Measurements from ENCODE around the gene FBXW5. TPM values are rescaled to one million over a fixed set of nuclear protein-coding genes. Genes with fewer than 3 reads are reported as not detected.

Gene FBXW5
- total RNA-seq, 1 experiment from 2014 or later: 62.2 TPM

- no peak overlapping the region for H2BK15ac ChIP-seq (ENCODE audit: low read depth, low read length)
- no peak overlapping the region for H3K9ac ChIP-seq (ENCODE audit: extremely low read depth, insufficient read length, low read length)
- H3K14ac ChIP-seq (ENCODE audit: insufficient read depth, low read length): no peak overlapping the region
- DNase-seq: no peak
- no peak overlapping the region for H2AFZ ChIP-seq (ENCODE audit: low read length)
- H3K18ac ChIP-seq (ENCODE audit: insufficient read length, low read depth, low read length): no peak overlapping the region
- WGBS (ENCODE audit: extremely low coverage, insufficient read length, low lambda C conversion rate): no CpG with 5 or more reads among the region's 3 CpGs
- no peak overlapping the region for H3T11ph ChIP-seq (ENCODE audit: low read length)
- no peaks in the 10 kb centered on the region for H3K27me3 ChIP-seq (ENCODE audit: insufficient read depth, low read length)
- H2BK20ac ChIP-seq (ENCODE audit: low read depth, low read length, poor library complexity, severe bottlenecking): no peak overlapping the region
- Mint-ChIP-seq H3K4me1 (peaks cover 8 to 16% of the 10 kb centered on the region in 2 experiments), H3K4me3 (no peak overlapping the region), H3K9me3 (no peaks in the 10 kb centered on the region), H3K27ac (peak overlapping the region in 1 of 3 experiments; percentile 16; a peak in 1 of 7 replicates), H3K36me3 (ENCODE audit: insufficient read depth in 1 of 3, low read depth in 3 of 3) (peaks cover 21 to 68% (median 37%) of the 10 kb centered on the region in 3 experiments), H3K27me3 (ENCODE audit: low read depth) (no peaks in the 10 kb centered on the region)
- H4K8ac ChIP-seq (replicated peaks; ENCODE audit: insufficient read length, low read depth, low read length): no peak overlapping the region
- no peaks in the 10 kb centered on the region; the same call in 1 of the 2 replicates for H3K4me1 ChIP-seq (ENCODE audit: insufficient read depth, low read length)
- H3K56ac ChIP-seq (ENCODE audit: insufficient read length, low read depth, low read length): no peak overlapping the region
- H3K23ac ChIP-seq (ENCODE audit: insufficient read length, low read depth, low read length): no peak overlapping the region
- H4K91ac ChIP-seq (ENCODE audit: insufficient read length, low read depth, low read length): no peak overlapping the region
- no peaks in the 10 kb centered on the region for H3K79me2 ChIP-seq (ENCODE audit: insufficient read depth, low read length)
- no peaks in the 10 kb centered on the region for H3K79me1 ChIP-seq (ENCODE audit: insufficient read depth, low read depth, low read length, poor library complexity, severe bottlenecking)
- no peak overlapping the region for H3K27ac ChIP-seq (ENCODE audit: insufficient read length, low read depth, low read length)
- H2BK12ac ChIP-seq (ENCODE audit: insufficient read length, low read depth, low read length): no peak overlapping the region
- H3K4me2 ChIP-seq (ENCODE audit: insufficient read depth, insufficient read length, low read length): no peak overlapping the region
- H4K5ac ChIP-seq (ENCODE audit: insufficient read length, low read depth, low read length): no peak overlapping the region
- no peak overlapping the region for H2BK120ac ChIP-seq (ENCODE audit: low read depth, low read length, poor library complexity, severe bottlenecking)
- no peak overlapping the region for H3K4ac ChIP-seq (ENCODE audit: low read depth, low read length)
- no peak overlapping the region for H2AK5ac ChIP-seq (ENCODE audit: insufficient read length, low read length)
- TF ChIP-seq, protein P1, sequence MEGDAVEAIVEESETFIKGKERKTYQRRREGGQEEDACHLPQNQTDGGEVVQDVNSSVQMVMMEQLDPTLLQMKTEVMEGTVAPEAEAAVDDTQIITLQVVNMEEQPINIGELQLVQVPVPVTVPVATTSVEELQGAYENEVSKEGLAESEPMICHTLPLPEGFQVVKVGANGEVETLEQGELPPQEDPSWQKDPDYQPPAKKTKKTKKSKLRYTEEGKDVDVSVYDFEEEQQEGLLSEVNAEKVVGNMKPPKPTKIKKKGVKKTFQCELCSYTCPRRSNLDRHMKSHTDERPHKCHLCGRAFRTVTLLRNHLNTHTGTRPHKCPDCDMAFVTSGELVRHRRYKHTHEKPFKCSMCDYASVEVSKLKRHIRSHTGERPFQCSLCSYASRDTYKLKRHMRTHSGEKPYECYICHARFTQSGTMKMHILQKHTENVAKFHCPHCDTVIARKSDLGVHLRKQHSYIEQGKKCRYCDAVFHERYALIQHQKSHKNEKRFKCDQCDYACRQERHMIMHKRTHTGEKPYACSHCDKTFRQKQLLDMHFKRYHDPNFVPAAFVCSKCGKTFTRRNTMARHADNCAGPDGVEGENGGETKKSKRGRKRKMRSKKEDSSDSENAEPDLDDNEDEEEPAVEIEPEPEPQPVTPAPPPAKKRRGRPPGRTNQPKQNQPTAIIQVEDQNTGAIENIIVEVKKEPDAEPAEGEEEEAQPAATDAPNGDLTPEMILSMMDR (conservative IDR thresholded peaks at IDR 0.05): no peak
- no peaks in the 10 kb centered on the region for H3K23me2 ChIP-seq (ENCODE audit: insufficient read length, low read depth, low read length, poor library complexity, severe bottlenecking)
- H3K9me3 ChIP-seq (ENCODE audit: control insufficient read depth, low read depth, low read length): no peaks in the 10 kb centered on the region
- no peaks in the 10 kb centered on the region for H4K20me1 ChIP-seq (ENCODE audit: control insufficient read depth, insufficient read depth, insufficient read length)
- H2BK5ac ChIP-seq (ENCODE audit: insufficient read length, low read length): no peak overlapping the region
Measured at GRCh38 chr9:136934277-136934676, 10.3 kb downstream of the FBXW5 start.
